ENCODE data around the gene SPAG8.

DNA sequence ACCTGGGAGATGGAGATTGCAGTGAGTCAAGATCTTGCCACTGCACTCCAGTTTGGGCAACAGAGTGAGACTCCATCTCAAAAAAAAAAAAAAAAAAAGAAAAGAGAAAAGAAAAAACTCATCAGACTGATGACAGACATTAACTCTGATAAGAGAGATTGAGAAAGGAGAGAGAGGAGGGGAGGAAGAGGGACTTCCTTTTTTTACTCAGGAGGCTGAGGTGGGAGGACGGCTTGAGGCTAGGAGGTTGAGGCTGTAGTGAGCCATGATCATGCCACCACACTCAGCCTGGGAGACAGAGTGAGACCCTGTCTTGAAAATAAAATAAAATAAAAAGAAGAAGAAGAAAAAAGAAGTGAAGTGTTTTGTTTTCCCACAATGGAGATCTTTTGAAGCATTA lies 48.3 kb downstream of the SPAG8 start:
- TF ChIP-seq, protein P1, sequence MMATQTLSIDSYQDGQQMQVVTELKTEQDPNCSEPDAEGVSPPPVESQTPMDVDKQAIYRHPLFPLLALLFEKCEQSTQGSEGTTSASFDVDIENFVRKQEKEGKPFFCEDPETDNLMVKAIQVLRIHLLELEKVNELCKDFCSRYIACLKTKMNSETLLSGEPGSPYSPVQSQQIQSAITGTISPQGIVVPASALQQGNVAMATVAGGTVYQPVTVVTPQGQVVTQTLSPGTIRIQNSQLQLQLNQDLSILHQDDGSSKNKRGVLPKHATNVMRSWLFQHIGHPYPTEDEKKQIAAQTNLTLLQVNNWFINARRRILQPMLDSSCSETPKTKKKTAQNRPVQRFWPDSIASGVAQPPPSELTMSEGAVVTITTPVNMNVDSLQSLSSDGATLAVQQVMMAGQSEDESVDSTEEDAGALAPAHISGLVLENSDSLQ (IDR thresholded peaks at IDR 0.05): no peak
- TF ChIP-seq NFIC (IDR thresholded peaks at IDR 0.05; ENCODE audit: low read depth, low read length) (no peak), POLR2A (IDR thresholded peaks at IDR 0.05; ENCODE audit: low read depth, low read length) (no peak), ZSCAN29 (IDR thresholded peaks at IDR 0.05) (no peak)
- TF ChIP-seq, protein P2, sequence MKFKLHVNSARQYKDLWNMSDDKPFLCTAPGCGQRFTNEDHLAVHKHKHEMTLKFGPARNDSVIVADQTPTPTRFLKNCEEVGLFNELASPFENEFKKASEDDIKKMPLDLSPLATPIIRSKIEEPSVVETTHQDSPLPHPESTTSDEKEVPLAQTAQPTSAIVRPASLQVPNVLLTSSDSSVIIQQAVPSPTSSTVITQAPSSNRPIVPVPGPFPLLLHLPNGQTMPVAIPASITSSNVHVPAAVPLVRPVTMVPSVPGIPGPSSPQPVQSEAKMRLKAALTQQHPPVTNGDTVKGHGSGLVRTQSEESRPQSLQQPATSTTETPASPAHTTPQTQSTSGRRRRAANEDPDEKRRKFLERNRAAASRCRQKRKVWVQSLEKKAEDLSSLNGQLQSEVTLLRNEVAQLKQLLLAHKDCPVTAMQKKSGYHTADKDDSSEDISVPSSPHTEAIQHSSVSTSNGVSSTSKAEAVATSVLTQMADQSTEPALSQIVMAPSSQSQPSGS (IDR thresholded peaks at IDR 0.05; ENCODE audit: low read length): no peak
- TF ChIP-seq, protein P3, sequence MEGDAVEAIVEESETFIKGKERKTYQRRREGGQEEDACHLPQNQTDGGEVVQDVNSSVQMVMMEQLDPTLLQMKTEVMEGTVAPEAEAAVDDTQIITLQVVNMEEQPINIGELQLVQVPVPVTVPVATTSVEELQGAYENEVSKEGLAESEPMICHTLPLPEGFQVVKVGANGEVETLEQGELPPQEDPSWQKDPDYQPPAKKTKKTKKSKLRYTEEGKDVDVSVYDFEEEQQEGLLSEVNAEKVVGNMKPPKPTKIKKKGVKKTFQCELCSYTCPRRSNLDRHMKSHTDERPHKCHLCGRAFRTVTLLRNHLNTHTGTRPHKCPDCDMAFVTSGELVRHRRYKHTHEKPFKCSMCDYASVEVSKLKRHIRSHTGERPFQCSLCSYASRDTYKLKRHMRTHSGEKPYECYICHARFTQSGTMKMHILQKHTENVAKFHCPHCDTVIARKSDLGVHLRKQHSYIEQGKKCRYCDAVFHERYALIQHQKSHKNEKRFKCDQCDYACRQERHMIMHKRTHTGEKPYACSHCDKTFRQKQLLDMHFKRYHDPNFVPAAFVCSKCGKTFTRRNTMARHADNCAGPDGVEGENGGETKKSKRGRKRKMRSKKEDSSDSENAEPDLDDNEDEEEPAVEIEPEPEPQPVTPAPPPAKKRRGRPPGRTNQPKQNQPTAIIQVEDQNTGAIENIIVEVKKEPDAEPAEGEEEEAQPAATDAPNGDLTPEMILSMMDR (IDR thresholded peaks at IDR 0.05 in 2 of 3, conservative IDR thresholded peaks at IDR 0.05 in 1 of 3; ENCODE audit: control insufficient read depth in 2 of 3, extremely low read depth in 1 of 3, insufficient read depth in 1 of 3, low read depth in 3 of 3, low read length in 3 of 3): no peak

All from GM12878 (cell line).